DMS114 treated with DMSO at 0.1 percent for 48 hours (cell line): ENCODE data around the gene ZNF136.

Source experiments
- DNase-seq: peaks from one replicate; lab custom pipeline; 2025; ENCODE audit not compliant: unreplicated experiment; lab: John Stamatoyannopoulos, UW

The ZNF136 gene

DNA sequence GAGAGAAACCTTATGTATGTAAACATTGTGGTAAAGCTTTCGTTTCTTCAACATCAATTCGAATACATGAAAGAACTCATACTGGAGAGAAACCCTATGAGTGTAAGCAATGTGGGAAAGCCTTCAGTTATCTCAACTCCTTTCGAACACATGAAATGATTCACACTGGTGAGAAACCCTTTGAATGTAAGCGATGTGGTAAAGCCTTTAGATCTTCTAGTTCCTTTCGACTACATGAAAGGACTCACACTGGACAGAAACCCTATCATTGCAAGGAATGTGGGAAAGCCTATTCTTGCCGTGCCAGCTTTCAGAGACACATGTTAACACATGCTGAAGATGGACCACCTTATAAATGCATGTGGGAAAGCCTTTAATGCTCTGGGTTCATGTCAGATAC lies 24.7 kb downstream of the ZNF136 start:
- no peak for DNase-seq

DNA sequence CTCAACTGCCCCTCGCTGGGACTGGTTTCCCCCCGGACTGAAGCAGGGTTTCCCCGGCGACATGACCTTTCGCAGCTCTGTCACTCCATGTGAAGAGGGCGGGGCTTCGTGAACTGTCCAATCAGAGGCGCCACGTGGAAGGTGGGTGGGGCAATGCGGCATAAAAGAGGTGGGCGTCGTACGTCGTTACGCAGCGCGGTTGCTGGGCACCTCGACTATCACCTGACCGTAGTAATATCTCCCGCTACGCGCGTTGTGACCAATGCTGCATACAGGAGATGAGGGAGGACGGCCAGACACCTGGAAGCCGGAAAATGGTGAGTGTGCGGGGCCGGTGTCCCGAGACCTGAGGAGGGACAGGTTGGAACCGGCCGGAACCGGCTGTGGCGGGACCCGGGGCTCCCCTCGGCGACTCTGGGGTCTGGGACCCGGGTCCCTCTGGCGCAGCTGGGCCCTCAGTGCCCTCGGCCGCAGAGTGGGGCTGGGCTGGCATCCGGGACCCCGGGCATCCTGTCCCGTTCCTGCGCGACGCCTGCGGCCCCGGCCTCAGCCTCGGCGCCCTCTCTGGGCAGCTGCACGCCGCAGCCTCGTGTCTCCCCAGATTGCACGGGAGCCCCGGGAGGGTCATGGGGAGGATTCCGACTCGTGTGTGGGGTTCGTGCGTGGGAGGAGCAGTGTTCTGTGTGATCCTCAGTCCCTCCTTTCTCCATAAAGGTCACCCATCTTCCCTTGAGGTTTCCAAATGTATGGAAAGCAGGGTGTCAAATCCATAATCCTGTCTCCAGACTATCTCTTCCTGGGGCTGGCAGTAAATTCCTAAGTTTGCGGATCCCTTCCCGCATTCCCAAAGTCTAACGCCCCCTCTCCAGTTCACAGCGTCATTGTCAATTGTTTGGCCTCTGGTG lies 32.2 kb downstream of the ZNF136 start:
- DNase-seq: no peak

GRCh38 chr19:12198136-12198535 lies 35.2 kb downstream of the ZNF136 start:
- DNase-seq: no peak

DNA sequence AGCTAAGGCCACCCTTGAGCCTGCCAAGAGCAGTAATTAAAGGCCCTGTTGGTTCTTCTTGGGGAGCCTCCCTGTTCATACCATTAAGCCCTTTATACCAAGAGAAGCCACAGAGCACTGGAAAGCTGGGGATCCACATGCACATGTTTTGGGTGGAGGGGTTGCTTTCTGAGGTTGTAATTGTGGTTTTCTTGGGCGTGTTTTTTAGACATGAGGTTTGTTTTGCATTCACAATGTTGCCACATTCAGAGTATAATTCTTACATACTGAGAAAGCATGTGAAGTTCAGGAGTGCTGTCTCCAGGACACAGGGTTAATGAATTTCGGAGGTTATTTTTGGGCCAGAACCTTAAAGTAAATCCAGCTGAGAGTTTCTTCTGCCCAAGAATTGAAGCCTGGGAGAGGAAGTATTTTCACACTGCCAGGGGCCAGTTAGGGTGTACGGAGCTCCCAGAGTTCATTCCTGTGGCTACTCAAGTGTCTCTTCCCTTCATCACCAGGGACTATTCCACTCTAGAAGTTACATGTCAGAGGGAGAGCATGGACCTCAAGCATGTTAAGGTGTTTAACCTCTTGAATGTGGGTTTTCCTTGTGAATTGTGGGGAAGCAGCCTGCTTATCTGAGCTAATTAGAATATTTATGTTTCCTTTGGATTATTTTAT lies 37.0 kb downstream of the ZNF136 start:
- DNase-seq: no peak

DNA sequence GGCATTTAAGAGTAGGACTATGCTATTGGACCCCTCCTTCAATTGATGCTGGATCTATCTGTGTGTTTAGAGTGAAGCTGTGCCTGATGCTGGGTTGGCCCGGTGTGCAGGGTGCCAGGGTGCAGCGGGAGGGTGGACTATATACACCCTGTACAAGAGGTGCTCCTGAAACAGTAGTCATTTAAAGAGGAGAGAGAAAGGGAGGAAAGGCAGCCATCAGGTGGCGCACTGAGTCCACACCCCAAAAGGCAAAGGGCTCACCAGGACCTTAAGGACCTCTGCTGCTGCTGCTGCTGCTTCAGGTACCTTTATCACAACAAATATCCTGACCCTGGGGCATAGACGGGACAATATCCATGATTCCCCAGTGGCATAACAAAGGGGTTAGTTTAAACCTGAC lies 39.4 kb downstream of the ZNF136 start:
- no peak for DNase-seq

DNA sequence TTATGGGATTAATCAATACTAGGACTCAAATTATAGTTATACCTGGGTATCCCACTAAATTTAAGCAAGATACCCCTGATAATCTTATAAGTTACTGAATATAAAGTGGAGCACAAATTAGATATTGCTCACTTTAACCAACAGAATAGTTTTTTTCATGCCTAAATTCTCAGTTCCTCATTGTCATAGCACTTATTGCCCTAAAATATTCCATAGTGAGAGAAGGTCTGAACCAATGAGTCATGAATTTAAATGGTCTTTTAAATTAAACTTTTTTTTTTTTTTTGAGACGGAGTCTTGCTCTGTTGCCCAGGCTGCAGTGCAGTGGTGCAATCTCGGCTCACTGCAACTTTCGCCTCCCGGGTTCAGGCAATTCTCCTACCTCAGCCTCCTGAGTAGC lies 42.4 kb downstream of the ZNF136 start:
- no peak for DNase-seq

DNA sequence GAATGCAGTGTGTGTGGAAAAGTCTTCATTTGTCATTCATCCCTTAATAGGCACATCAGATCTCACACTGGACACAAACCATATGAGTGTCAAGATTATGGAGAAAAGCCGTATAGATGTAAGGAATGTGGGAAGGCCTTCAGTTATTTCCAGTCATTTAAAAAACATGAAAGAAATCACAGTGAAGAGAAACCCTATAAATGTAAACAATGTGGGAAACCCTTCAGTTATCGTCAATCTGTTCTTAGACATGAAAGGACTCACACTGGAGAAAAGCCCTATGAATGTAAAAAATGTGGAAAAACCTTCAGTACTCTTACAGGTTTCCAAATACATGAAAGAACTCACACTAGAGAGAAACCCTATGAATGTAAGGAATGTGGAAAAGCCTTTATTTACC lies 45.3 kb downstream of the ZNF136 start:
- no peak for DNase-seq

DNA sequence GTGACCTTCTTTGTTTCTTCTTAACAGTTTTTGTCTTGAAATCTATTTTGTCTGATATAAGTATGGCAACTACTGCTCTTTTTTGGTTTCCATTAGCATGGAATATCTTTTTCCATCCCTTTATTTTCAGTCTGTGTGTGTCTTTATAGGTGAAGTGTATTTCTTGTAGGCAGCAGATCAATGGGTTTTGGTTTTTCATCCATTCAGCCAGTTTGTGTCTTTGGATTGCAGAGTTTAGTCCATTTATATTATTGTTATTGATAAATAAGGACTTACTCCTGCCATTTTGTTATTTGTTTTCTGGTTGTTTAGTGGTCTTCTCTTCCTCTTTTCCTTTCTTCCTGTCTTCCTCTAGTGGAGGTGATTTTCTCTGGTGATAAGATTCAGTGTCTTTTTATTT lies 54.4 kb downstream of the ZNF136 start:
- no peak for DNase-seq

DNA sequence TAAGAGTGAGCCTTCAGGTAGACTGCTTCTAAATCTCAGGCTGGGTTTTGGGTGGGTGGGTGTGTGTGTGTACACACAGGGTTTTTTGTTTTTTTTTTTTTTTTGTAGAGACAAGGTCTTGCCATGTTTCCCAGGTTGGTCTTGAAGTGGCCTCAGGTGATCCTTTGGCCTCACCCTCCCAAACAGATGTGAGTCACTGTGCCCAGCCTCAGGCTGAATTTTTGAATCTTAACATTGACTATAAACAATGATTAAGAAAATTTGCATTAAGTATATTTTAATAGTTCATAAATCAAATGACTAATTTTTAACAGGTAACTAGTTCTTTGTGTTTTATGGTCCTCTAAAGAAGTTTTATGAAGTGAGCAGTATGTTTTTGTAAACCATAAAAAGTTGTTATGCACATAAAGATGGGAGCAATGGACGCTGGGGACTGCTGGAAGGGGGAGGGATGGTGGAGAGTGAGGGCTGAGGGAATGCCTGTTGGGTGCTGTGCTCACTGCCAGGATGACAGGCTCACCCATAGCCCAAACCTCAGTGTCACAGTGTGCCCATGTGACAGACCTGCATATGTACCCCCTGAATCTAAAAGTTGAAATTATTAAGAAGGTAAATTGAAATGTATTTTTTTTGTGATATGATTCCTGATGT lies 60.2 kb downstream of the ZNF136 start:
- DNase-seq: no peak

GRCh38 chr19:12224676-12225075 lies 61.8 kb downstream of the ZNF136 start:
- DNase-seq: no peak

DNA sequence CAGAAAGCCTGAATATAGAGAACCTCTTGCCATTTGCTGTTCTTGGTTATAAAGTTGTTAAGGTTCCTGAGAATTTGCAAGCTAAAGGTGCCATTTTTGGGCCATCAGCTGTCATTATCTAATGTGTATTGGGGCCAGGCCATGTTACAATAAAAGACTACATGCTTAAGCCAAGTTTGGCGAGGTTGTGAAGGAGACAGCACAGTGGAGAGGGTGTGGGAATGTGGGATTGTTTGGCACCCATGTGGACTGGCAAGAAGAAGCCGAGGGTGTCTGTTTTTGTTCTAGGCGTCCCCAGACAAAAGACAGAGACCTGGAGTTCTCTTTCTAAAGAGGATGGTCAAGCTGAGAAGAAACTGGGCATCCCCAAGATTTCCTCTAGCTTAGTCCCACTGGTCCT lies 67.1 kb downstream of the ZNF136 start:
- no peak for DNase-seq

GRCh38 chr19:12230751-12231733 lies 68.1 kb downstream of the ZNF136 start:
- DNase-seq: no peak

DNA sequence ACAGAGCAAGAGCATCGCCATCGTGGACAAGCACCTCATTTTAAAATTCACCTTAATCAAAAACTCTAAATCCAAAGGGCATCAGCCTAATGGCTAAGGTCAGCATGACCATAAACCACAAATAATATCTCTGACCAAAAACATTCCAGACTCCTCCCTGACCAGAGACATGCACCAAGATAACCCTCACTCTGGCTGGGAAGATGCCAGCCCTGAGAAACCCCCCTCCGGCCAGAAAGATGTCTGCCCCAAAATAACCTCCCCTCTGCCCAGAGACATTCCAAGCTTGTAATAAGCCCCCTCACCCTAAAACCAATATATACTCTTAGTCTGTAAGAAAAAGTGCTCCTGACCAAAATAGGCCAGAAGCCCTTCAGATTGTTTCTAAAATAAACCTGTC lies 70.1 kb downstream of the ZNF136 start:
- DNase-seq: no peak

DNA sequence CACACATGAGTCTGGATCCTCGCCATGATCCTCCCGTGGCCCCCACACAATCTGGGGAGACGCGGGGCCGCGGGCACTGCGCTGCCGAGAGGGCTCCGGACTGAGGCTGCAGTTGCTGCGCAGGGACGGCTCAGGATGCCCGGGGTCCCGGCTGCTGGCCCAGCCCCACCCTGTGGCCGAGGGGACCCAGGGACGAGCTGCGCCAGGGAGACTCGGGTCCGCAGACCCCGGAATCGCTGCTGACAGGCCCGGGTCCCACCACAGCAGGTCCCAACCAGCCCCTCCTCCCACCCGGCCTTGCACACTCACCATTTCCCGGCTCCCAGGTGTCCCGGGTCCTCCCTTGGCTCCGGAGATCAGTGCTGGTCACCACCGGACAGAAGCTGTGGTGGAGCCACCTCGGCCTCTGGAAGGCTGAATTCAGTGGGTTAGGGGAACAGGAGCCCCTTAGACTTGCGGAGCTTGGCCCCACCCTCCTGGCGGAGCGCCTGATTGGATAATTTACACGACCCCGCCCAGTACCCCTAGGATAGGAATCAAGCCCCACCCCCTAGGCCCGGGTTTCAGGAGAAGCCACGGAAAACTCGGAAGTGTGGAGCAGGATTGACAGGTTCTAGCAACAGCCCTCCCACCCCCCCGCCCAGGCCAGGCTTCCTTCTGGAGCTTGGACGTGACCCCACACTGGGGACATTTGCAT lies 74.4 kb downstream of the ZNF136 start:
- DNase-seq: no peak
